NCI-H345 (cell line): ENCODE data around the gene FOXE3.

Experiments used
- DNase-seq: peaks from one replicate; lab custom pipeline; 2025; lab: John Stamatoyannopoulos, UW

FOXE3 gene

DNA sequence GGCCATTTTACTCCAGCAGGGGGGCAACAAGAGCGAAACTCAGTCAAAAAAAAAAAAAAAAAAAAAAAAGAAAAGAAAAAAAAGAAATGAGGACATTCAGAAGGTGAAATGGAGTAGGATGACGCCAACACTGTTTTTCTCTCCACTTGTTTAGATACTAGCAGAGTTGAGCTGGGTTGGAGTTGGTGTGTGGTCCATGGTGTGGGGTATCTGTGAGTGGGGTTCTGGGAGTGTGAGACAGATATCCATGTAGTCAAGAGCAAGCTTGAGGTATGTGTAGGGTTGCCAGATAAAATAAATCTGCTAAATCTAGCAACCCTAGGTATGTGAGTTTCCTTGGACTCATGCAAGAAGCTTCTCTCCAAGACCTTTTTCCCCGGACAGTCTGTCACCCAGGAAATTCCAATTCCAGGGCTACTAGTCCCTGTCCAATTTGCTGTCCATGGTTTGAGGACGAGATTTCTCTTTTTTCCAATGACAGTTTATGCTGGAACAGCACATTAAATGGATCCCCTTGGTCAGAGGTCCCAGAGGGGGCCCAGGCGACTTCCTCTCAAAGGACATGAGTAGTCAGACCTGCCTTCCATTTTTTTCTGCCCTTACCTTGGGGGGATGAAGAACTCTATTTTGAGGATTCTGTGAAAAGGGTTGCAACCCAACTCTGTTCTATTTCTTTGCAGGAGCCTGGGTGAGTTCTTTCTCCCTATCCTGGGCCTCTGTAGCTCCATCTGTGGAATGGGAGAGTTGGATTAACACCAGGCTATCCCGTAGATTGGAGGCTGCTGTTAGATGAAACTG lies 19.6 kb downstream of the FOXE3 start:
- DNase-seq = no peak

DNA sequence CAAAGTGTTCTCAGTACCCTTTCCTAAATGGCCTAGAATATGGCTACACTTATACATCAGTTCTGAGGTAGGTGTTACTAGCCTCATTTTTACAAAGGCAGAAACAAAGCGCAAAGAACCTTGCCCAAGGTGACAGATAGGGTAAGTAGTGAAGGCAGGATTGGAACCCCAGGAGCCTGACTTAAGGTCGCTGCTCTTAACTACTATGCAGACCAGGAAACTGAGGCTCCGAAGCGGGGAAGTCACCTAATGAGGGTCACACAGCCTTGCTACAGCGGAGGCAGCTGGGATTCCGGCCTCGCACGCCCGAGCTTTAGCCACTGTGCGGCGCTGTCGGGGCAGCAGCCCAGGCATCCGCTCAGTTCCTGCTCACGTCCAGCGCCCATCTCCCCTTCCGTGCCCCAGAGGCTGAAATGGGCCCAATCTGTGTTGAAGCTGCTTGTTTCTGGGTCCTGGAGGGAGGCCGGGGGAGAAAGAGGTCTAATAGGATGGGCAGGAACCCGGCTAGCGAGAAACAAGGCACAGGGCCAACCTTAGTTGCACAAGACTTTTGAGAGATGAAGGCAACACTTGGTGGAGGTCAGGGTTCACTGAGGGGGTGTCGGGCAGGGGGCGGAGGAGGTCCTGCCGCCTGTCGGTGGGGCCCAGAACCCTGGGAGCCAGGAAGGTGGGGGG lies 20.4 kb downstream of the FOXE3 start:
- peak; percentile 78 for DNase-seq

DNA sequence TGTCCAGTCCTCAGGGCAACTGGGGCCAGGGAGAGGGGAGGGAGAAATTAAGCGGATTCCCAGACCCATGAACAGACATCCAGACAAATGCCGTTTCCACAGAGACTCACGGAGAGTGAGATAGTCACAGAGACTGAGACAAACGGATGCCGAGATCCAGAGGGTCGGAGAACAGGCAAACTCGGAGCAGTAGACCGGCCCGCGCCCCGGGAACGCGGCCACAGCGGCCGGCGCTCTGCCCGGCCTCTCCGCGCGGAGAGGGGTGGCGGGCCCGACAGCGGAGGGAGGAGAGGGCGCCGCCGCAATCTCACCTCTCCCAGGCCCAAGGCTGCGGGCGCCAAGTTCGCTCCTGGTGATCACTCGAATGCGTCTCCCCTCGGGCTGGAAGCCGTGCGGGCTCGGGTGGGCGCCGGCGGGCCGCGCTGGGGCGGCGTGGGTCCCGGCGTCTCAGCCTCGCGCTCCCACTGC lies 20.9 kb downstream of the FOXE3 start:
- DNase-seq = peak; percentile 53

DNA sequence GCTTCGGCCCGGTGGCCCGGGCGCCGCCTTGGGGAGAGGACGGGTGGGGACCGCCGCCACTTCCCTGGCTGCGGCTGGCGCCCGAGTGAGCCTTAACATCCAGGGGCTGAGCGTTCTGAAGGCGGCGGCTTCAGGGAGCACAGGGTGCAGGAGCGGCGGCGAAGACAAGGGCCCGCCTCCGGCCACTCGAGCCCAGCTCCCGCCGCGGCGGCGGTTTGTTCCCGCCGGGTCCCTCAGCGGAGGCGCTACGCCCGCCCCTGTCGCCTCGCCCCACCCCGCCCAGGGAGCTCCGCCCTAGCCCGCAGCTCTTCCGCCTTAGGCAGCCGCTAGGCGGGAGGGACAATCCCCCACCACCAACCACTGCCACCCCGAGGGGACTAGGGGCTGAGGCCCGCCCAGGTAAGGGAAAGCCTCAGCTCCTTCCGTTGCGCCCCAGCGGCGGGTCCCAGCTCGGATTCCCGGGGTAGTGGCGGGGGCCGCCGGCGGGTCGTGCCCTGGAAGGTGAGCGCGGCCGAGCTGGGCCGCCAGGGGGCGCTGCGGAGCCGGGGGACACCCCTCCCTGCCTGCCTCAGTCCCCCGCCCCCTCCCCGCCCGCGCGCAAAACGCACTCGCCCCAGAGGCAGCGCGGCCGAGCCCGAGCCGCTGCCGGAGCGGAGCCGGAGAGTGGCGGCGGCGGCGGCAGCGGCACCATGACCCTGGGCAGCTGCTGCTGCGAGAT lies 21.5 kb downstream of the FOXE3 start, which contains the start of gene FOXD2:
Gene FOXD2 (plus strand): TSS at position 598 of the 718 bp plus-strand sequence. CDS start 92 bp downstream, at position 690.
- DNase-seq = peak; percentile 97

DNA sequence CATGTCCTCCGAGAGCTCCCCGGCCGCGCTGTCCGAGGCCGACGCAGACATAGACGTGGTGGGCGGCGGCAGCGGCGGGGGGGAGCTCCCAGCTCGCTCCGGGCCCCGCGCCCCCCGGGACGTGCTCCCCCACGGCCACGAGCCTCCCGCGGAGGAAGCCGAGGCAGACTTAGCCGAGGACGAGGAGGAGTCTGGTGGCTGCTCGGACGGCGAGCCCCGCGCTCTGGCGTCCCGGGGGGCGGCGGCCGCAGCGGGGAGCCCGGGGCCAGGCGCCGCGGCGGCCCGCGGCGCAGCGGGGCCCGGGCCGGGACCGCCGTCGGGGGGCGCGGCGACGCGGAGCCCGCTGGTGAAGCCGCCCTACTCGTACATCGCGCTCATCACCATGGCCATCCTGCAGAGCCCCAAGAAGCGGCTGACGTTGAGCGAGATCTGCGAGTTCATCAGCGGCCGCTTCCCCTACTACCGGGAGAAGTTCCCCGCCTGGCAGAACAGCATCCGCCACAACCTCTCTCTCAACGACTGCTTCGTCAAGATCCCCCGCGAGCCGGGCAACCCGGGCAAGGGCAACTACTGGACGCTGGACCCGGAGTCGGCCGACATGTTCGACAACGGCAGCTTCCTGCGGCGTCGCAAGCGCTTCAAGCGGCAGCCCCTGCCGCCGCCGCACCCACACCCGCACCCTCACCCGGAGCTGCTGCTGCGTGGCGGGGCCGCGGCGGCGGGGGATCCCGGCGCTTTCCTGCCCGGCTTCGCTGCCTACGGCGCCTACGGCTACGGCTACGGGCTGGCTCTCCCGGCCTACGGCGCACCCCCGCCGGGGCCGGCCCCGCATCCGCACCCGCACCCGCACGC lies 22.3 kb downstream of the FOXE3 start:
- DNase-seq = no peak

DNA sequence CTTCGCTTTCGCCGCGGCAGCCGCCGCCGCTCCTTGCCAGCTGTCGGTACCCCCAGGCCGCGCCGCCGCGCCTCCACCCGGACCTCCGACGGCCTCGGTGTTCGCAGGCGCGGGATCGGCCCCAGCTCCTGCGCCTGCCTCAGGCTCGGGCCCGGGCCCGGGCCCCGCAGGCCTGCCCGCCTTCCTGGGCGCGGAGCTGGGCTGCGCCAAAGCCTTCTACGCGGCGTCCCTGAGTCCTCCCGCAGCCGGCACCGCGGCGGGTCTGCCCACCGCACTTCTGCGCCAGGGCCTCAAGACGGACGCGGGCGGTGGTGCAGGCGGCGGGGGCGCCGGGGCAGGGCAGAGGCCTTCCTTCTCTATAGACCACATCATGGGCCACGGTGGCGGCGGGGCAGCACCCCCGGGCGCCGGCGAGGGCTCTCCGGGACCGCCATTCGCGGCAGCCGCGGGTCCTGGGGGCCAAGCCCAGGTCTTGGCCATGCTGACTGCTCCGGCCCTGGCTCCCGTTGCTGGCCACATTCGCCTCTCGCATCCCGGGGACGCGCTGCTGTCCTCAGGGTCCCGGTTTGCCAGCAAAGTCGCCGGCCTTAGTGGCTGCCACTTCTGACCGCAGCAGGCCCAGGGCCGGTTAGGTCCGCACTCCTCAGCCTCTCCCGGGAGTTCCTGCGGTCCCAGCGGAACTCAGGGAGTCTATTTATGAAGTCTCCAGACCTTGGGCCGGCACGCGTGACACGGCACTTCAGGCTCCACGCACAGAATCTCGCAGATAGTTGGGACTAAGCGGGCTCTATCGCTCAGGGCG lies 23.1 kb downstream of the FOXE3 start:
- no peak for DNase-seq

DNA sequence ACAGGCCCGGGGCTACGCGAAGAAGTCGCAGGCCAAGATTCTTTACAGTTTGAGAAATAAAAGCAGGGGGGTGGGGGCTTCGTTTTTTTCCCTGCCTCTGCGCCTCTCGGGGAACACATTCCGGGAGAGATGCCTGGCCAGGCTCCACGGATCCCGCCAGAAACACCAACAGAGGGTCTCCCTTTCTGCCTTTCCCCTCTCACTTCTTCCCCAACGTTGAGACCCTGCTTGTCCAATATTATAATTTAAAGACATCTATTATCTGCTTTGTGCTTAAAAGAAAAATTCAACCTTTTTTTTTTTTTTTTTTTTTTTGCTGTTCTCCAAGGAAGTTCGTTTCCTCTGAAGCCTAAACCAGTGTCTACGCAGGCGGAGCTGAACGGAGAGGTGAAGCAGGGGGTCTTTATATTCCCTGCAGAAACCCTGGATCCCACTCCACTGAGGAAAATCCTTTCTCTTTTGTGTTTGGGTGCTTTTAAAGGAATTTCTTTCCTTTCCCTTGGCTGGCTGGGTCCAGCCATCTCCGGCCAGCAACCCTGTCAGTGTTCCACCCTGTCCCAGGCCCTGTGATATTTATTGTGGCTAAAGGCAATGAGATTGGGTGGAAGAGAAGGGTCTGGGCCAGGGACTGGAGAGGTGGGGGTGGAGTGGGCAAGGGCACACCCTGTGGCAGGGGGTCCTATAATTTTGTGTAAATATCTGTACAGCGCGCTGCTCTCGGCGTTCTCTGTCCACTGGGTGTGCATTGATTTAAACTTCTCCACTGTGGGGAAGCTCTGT lies 23.9 kb downstream of the FOXE3 start:
- no peak for DNase-seq

DNA sequence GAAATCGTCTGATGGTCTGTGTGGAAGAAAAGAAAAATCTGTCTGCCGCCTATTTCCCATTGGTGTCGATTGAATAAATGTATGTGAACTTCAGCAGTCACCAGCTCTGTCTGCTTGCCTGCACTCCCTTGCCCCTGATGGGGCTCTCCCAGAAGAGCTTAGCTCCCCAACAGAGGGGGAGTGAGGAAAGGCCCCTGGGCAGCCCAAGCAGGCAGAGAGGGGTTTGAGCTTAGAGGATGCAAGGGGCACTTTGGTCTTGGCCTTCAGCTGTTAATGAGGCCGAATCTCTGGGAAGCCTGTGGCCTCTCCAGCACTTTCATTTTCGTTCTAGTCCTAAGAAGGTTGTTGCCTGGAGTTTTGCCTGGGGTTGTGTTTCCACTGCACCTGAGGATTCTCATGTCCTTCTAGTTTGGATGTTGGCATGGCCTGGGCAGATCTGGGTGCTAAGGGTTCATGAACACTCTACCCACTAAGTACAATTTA lies 24.6 kb downstream of the FOXE3 start:
- DNase-seq = no peak

DNA sequence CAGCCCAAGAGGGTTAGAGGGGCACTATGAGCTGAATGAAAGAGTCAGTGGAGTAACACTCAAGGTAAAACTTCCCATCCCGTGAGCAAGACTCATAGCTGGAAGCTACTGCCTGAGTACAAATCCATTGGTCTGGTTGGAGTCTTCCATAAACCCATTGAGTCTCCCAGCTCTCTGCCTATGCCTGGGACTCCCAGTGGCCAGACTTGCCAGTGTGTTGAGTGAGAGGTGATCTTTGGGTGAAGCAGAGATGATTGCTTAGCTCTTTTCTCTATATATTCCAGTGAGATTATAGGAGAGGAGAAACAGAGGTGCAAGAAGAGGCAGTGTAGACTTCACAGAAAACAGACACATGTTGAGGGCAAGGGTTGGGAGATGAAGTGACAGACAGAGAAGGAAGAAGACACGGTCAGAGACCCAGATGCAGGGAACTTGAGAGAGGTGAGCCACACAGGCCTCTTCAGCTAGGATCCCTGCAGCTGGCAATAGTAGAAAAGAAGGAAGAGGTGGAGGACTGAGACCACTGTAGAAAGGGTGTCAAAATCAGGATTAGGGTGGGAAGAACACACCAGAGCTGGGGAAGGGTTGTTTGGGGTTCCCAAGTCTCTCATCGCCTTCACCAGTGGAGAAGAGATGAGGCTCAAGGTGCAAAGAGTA lies 25.5 kb downstream of the FOXE3 start:
- no peak for DNase-seq

DNA sequence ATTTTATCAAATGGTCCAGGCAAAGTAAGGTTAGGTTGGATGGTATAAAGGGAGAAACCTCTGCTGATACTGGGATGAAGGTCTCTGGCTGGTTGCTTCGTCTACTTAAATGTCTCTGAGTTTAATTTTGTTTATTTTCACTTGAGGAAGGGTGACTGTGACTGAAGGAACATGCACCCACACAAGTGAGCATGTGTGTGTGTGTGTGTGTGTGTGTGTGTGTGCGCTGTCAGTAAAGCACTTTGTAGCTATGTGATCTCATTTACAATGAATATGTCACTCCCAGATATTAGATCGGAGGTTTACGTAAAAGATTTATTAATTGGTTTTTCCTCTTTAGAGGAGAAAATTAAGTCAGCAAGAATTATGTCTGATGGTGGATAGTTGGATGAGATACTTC lies 26.1 kb downstream of the FOXE3 start:
- DNase-seq = no peak

DNA sequence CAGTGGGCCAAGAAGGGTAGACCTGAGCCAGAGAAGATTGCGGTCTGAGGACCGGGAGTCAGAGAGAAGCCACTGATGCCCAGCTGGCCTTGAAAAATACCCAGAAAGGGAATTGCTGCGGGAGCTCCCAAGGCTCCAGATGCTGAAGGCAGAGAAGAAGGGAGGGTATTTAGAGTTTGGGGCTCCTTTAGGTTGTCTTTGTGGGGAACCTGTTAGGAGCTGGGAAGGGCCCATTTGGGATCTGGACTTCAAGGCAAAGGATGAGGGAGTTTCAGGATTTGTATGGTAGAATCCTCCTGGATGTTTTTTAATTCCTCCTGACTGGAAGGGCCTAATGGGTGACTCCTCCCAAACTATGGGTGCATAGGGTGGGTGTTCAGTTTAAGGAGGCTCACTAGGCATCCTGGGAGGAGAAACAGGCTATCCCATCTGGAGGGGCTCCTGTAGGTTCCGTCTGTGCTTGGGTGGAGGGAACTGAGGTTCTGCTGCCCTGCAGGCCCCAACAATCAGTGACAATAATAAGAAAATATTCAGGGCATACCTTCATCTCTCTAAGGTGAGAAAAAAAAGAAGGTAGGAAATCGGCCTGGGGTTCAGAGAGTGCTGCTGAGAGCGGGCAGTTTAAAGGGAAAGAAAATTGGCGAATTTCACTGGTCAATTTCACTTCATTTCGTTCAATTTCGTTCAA lies 26.9 kb downstream of the FOXE3 start:
- DNase-seq = no peak

DNA sequence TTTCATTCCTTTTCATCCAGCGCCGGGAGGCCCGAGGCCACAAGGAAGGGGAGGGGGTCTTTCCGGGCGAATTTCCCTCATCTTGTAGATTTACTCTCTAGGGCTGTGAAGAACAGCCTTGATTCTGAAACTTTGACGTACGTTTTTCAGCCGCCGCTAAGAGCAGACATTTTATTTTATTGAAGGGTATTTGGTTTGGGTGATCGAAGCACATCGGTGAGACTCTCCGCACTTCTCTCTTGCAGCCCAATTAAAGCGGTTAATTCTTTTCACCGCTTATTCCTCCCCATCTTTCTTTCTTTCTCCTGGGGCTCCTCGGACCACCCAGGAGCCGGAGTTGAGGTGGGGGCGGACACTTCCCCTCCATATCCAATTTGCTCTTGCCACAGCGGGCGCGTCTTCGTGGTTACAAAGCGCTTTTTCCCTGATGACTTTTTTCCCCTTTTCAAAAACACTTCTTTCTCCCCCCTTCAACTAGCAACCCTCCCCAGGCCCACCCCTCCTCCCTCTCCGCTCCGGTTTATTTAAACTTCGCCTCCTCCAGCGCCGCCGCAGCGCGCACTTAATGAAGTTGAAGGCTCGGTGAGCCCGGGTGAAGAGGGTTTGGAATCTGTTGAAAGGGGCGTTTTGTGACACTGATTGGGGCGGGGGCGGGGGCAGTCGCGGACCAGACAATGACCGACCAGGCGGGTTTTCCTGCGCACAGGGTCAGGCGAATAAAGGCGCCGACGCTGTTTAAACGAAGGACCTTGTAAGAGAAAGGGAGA lies 27.6 kb downstream of the FOXE3 start:
- no peak for DNase-seq

DNA sequence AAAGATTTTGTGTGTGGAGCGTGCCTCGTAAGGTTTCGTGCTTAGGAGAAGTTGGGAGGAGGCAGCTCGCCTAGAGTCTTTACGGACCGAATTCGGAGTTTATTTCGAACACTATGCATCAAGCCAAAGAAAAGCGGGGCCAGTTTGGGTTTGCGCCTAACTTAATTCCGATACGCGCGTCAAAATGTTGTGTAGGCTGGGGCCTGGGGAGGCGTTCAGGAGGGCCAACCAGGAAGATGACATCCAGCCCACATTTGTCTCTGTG lies 28.1 kb downstream of the FOXE3 start:
- DNase-seq = no peak

DNA sequence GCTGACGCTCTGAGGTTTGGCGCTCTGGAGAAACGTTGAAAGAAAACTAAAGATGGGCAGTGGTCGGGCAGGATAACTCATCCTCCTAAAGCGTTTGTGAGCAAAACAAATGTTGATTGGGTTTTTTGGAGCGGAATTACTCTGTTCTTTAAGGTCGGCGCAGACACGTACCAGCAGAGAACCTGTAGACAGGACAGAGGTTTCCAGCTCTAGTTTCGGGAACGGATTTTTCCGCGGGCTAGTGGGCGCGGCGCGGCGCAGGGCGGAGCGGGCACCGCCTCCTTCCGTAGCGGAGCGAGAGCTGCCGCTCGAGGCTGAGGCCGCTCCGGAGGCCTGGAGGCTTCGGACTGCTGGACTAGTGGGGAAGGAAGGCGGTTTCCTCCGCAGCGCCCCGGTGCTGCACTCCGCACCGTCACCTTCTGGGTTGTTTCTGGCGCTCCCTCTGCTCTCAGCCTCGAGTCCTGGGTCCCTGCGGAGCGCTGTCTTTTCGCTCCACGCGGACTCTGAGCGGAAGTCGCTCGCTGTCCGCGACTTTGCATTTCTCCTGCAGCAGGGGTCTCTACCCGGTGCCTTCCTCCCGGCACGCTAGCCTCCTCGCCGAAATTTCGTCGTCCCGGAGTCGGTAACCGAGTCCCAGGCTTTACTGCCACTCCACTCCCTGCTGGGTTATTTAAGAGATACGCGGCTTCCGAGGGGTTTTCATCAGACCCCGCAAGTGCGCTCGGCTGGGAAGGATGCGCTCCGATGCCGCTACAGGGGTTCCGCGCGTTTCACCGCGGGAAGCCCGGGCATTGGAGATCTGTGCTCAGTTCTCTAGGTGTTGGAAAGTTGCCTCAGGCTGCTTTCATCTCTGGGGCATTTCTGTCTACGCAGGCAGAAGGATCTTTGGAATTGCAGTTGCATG lies 28.7 kb downstream of the FOXE3 start:
- DNase-seq = no peak

DNA sequence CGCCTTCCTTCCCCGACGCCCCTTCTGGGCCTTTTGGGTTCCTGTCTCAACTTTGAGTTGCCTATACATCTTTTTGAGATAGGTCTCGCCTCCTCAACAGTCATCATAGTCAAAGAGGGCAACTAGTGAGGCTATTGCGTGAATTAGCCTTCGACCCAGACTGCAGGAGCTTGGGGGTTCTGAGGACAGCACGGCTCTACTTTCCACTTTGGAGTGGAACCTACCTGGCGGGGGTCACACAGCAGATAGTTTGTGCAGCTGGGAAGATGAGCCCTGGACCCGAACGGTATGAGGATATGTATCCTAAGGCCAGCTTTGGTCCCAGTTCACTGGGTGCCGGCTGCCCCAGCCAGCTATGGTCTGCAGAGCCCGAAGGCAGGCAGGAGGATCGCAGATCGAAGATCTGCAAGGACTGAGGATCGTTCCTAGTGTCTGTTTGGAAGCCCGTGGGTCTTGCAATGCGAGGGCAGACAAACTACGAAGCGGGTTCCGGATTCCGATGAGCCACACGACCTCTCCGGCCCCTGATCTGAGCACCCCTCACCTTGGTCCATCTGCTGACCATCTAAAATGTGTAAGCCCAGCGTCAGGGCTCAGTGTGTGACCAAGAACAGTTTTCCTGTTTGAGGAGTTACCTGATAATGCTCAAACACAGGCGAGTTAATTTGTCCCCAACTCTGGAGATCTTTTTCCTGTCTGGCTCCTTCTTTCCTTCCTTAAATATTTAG lies 29.9 kb downstream of the FOXE3 start:
- DNase-seq = no peak

DNA sequence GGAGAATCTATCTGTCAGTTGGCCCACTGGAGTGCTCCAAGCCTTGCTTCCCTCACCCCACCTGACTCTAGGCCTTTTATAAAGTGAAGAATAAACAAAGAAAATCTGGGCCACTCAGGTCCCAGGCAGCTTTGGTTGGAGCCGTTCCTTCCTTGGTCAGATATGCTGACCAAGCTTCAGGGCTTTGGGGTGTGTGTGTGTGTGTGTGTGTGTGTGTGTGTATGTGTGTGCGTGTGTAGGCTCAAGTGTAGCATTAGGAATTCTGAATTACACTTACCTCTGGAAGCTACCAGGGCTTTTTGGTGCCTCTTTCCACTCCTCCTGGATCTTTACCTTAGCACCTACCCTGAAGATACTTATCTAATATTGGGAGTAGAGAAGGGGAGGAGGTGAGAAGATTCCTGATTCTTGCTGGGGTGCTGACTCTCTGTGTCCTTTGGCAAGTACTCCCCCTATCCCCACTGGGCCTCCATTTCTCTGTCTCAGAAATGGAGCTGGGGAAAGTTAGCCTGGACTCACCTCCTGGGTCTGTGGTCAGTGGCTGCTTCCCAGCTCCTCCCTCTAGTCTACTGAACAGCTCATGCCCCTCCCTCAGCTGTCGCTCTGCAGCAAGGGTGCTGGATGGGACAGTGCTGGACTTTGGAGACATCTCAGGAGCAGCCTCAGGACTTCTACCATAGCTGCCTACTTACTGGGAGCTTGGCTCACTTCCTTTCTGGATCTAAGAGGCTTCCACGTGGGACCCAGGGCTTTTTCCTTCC lies 32.6 kb downstream of the FOXE3 start:
- no peak for DNase-seq
